ENCODE data around the gene TPPP2.

TPPP2 gene

DNA sequence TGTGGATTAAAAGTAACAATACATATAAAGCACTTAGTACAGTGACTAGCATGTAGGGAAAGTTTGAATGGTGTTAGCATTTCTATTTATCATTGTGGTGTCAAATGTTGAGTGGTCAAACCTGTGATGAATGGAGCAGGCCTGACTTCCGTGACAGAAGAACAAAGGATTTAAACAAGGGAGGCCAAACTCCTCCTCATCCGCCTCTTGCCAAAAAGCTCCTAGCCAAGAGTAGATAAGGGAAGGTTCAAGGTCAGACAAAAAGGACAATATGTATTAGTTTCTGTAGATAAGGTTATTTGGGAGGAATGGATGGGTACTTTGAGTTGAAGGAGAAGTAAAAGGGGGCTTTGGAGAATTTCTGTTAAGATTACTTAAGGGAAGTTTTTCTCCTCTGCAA lies 18.6 kb downstream of the TPPP2 start:
- Histone ChIP-seq H3K4me2 (no peak overlapping the region), H3K36me3 (no peaks in the 10 kb centered on the region), H3K9ac (no peak overlapping the region), H4K20me1 (no peaks in the 10 kb centered on the region; a peak in 1 of 22 replicates), H3K4me1 (peaks cover 9 to 15% (median 13%) of the 10 kb centered on the region in 10 experiments; a peak in 18 of 20 replicates), H3K9me3 (replicated peaks in 1 of 11) (no peaks in the 10 kb centered on the region), H3K27ac (no peak overlapping the region), H3K4me3 (no peak overlapping the region), H3K27me3 (no peaks in the 10 kb centered on the region)
- no peak for TF ChIP-seq Cebpa-rat (IDR thresholded peaks at IDR 0.05)

GRCh38 chr14:21049271-21049673 lies 19.3 kb downstream of the TPPP2 start:
- Histone ChIP-seq H4K20me1 (no peaks in the 10 kb centered on the region; a peak in 1 of 22 replicates), H3K4me3 (no peak overlapping the region), H3K9me3 (replicated peaks in 1 of 11) (no peaks in the 10 kb centered on the region), H3K9ac (no peak overlapping the region), H3K36me3 (no peaks in the 10 kb centered on the region), H3K27ac (no peak overlapping the region), H3K4me1 (peaks cover 3 to 9% (median 7%) of the 10 kb centered on the region in 10 experiments; a peak in 18 of 20 replicates), H3K4me2 (no peak overlapping the region), H3K27me3 (no peaks in the 10 kb centered on the region)
- TF ChIP-seq Cebpa-rat (IDR thresholded peaks at IDR 0.05), result no peak

GRCh38 chr14:21050597-21050996 lies 20.6 kb downstream of the TPPP2 start:
- no peaks in the 10 kb centered on the region for H3K27me3 ChIP-seq
- no peak overlapping the region for H3K4me2 ChIP-seq

DNA sequence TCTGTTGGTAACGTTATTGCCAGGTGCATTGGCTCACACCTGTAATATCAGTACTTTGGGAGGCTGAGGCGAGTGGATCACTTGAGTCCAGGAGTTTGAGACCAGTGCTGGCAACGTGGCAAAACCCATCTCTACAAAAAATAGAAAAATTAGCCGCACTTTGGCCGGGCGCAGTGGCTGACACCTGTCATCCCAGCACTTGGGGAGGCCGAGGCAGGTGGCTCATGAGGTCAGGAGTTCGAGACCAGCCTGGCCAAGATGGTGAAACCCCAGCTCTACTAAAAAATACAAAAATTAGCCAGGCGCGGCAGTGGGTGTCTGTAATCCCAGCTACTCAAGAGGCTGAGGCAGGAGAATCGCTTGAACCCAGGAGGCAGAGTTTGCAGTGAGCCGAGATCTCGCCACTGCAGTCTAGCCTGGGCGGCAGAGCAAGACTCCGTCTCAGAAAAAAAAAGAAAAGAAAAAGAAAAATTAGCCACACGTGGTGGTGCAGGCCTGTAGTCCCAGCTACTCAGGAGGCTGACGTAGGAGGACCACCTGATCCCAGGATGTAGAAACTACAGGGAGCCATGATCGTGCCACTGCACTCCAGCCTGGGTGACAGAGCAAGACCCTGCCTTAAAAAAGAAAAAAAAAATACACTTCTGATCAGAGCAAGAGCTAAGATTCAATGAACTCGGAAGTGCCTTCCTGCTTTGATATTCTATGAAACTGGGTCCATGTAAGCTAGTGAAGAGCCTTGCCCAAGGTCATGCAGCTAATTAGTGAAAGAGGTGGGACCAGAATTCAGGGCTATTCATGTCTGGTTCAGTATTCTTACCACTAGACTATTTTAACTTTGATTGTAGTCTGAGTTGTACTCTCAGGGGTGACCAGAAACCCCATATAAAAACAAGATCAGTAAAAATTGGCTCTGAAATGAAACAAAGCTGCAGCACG lies 23.4 kb downstream of the TPPP2 start:
- Histone ChIP-seq H3K4me2 (no peak overlapping the region), H4K20me1 (no peaks in the 10 kb centered on the region; a peak in 1 of 22 replicates), H3K4me3 (no peak overlapping the region), H3K27ac (no peak overlapping the region), H3K9me3 (replicated peaks in 1 of 11) (no peaks in the 10 kb centered on the region), H3K4me1 (0 out of 20 replicates have a peak, but pooled peaks cover 0 to 4% (median 0%) of the 10 kb centered on the region in 10 experiments), H3K27me3 (no peaks in the 10 kb centered on the region), H3K36me3 (no peaks in the 10 kb centered on the region), H3K9ac (no peak overlapping the region)
- no peak for TF ChIP-seq Cebpa-rat (IDR thresholded peaks at IDR 0.05)

More at GRCh38 chr14:21050597-21050996, 20.6 kb downstream of the TPPP2 start:
- Histone ChIP-seq H4K20me1 (no peaks in the 10 kb centered on the region; a peak in 1 of 22 replicates), H3K9ac (no peak overlapping the region), H3K4me3 (no peak overlapping the region), H3K27ac (no peak overlapping the region), H3K4me1 (no peaks in the 10 kb centered on the region), H3K36me3 (no peaks in the 10 kb centered on the region), H3K9me3 (replicated peaks in 1 of 11) (no peaks in the 10 kb centered on the region)
- no peak for TF ChIP-seq Cebpa-rat (IDR thresholded peaks at IDR 0.05)

DNA sequence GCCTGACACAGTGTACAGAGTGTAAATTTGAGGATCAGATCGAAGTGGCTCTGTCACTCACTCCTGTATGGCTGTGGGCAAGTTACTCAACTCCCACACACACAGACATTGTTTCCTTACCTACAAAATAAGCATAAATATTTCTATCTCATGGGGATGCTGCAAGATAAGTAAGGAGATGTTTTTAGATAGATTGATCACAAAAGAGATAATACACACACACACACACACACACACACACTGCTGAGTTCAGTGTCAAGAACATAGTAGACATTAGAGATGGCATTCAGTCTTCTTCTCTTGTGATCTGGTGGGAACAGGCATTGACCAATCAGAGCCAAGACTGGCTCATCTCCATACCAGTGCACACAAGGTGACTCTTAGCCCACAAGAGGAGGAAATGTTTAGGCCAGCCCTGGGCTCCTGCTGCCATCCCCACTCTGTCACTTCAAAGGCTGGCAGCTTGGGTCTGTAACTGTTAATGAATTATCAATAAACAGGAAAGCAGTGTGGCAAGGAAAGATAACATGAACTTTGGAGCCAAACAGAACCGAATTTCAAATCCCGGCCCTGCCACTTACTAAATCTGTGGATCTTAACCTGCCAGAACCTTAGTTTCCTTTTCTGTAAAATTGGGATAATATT lies 24.2 kb downstream of the TPPP2 start:
- Histone ChIP-seq H3K4me3 (no peak overlapping the region), H3K4me2 (no peak overlapping the region), H3K9me3 (replicated peaks in 1 of 11) (no peaks in the 10 kb centered on the region), H3K9ac (no peak overlapping the region), H3K27ac (no peak overlapping the region), H4K20me1 (no peaks in the 10 kb centered on the region; a peak in 1 of 22 replicates), H3K36me3 (no peaks in the 10 kb centered on the region), H3K4me1 (0 out of 20 replicates have a peak, but pooled peaks cover 0 to 4% (median 0%) of the 10 kb centered on the region in 10 experiments), H3K27me3 (no peaks in the 10 kb centered on the region)
- TF ChIP-seq Cebpa-rat (IDR thresholded peaks at IDR 0.05), result no peak

GRCh38 chr14:21054768-21055145 lies 24.7 kb downstream of the TPPP2 start:
- TF ChIP-seq Cebpa-rat (IDR thresholded peaks at IDR 0.05), result no peak
- Histone ChIP-seq H3K4me2 (no peak overlapping the region), H3K27me3 (no peaks in the 10 kb centered on the region), H3K4me3 (no peak overlapping the region), H3K4me1 (0 out of 20 replicates have a peak, but pooled peaks cover 0 to 4% (median 0%) of the 10 kb centered on the region in 10 experiments), H3K9ac (no peak overlapping the region), H3K9me3 (replicated peaks in 1 of 11) (no peaks in the 10 kb centered on the region), H3K36me3 (no peaks in the 10 kb centered on the region), H3K27ac (no peak overlapping the region), H4K20me1 (no peaks in the 10 kb centered on the region; a peak in 1 of 22 replicates)

GRCh38 chr14:21055432-21056117 lies 25.6 kb downstream of the TPPP2 start:
- Histone ChIP-seq H3K4me3 (no peak overlapping the region), H3K4me1 (peaks cover 0 to 10% (median 0%) of the 10 kb centered on the region in 10 experiments; a peak in 1 of 20 replicates), H3K9me3 (replicated peaks in 1 of 11) (no peaks in the 10 kb centered on the region), H3K9ac (no peak overlapping the region), H4K20me1 (no peaks in the 10 kb centered on the region; a peak in 1 of 22 replicates), H3K4me2 (no peak overlapping the region), H3K36me3 (no peaks in the 10 kb centered on the region), H3K27ac (no peak overlapping the region), H3K27me3 (no peaks in the 10 kb centered on the region)
- TF ChIP-seq Cebpa-rat (IDR thresholded peaks at IDR 0.05), result no peak

DNA sequence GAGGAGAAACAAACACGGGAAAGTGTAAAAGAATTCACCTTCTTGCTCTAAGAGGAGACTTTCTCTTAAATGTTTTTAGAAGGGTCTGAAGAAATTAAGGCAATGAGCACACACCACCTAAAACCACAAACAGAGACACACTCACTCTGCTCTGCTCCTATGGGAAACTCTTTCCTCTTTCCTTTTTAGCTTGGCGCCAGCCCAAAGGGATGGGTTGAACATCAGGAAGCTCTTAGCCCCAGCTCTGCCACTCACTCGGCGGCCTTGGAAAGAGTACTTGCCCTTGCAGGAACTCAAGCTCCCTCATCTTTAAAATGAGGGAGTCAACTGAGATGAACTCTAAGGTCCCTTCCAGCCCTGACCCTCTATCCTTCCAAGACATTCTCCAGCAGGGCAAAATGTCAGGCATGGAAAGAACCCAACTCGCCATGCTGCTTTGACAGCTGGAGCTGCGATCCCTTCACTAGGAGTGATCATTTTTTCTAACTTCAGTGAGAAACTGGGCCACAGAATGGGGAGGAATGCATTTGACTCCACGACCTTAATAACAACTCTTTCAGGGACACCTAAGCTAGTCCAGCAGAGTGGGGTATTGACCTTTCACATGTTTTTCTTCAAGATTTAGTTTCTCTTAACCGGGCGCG lies 26.6 kb downstream of the TPPP2 start:
- TF ChIP-seq Cebpa-rat (IDR thresholded peaks at IDR 0.05), result no peak
- Histone ChIP-seq H3K27me3 (no peaks in the 10 kb centered on the region), H3K9me3 (replicated peaks in 1 of 11) (no peaks in the 10 kb centered on the region), H4K20me1 (no peaks in the 10 kb centered on the region; a peak in 1 of 22 replicates), H3K4me3 (no peak overlapping the region), H3K9ac (no peak overlapping the region), H3K4me1 (peaks cover 0 to 10% (median 0%) of the 10 kb centered on the region in 10 experiments; a peak in 1 of 20 replicates), H3K36me3 (no peaks in the 10 kb centered on the region), H3K27ac (no peak overlapping the region), H3K4me2 (peak overlapping the region in 1 of 11 experiments; percentile 10; a peak in 1 of 22 replicates)
